Right lobe of liver (tissue), 6 donors: ENCODE measurements around the gene COMT. TPM values are rescaled to one million over a fixed set of nuclear protein-coding genes. Genes with fewer than 3 reads are reported as not detected.

Experiments
- ATAC-seq, 4 donors: fragments of 200-7000 bp; cut with Tn5 transposase; one replicate each; pipeline ENCODE4 v1.9.1; 2020; ENCODE audit warnings: mild to moderate bottlenecking in 4 of 4, moderate library complexity in 4 of 4
- DNase-seq, 3 donors: peaks; one replicate each; pipeline ENCODE4 v3.0.0-alpha.2; 2020
- H3K27ac ChIP-seq, 3 donors: fragments of 200-600 bp; one replicate each; pipeline ENCODE4 v1.8.0; 2022
- H3K27me3 ChIP-seq, 2 donors: fragments of 200-600 bp; one replicate each; pipeline ENCODE4 v1.8.0; 2022
- H3K36me3 ChIP-seq, 4 donors: fragments of 200-600 bp; sonication (generic) in 1 of 4; one replicate each; pipeline versions ENCODE4 v1.5.1 to v1.8.0; 2017 to 2022; ENCODE audit warnings: control low read depth in 1 of 4
- H3K4me1 ChIP-seq, 4 donors: fragments of 200-600 bp; sonication (generic) in 1 of 4; one replicate each; pipeline versions ENCODE4 v1.5.1 to v1.8.0; 2017 to 2022; ENCODE audit warnings: control low read depth in 1 of 4
- H3K4me3 ChIP-seq, 3 donors: fragments of 200-600 bp; one replicate each; pipeline ENCODE4 v1.8.0; 2022
- H3K9me3 ChIP-seq, 4 donors: fragments of 200-600 bp; sonication (generic) in 1 of 4; one replicate each; pipeline versions ENCODE4 v1.5.1 to v1.8.0; 2017 to 2022; ENCODE audit warnings: control low read depth in 1 of 4
- POLR2A ChIP-seq: fragments of 450-650 bp; IDR thresholded peaks from one replicate; pipeline ENCODE4 v1.6.1; 2017; ENCODE audit warnings: antibody characterized with exemption, mild to moderate bottlenecking
- WGBS: methylation state at CpG from one replicate; pipeline ENCODE4 v1.1.6; 2018; ENCODE audit warnings: low coverage, low lambda C conversion rate; ENCODE audit not compliant: insufficient coverage; ENCODE audit errors: missing lambda C conversion rate; 5-methylcytosine and 5-hydroxymethylcytosine counted together
- intact Hi-C, 2 donors: fragments of 100-400 bp; cut with DNase I; formaldehyde crosslinking; loops; one replicate each; pipeline versions ENCODE4 v1.11.2 to v1.14.1; 2022
- total RNA-seq, 6 experiments: library from RNA; depleted of rRNA in 2 of 6; stranded (reverse); fragments of >200 nt in 2 of 6; fragmentation: NEBNext Ultra II Directional in 3 of 6; extraction: Animal tissue kit (Norgen Biotek cat#: 25700) in 3 of 6; gene quantifications; one replicate each; pipeline versions ENCODE4 v1.1.0 to v1.2.4, GENCODE V29; 2016 to 2023
- TF ChIP-seq, protein P1 (sequence below), 4 donors: fragments of 200-600 bp in 3 of 4; fragments of 450-650 bp in 1 of 4; IDR thresholded peaks; one replicate each; pipeline versions ENCODE4 v1.5.1 to v1.8.0; 2016 to 2022; ENCODE audit warnings: antibody characterized with exemption in 4 of 4, mild to moderate bottlenecking in 2 of 4
- donor health status: DM: no; HTN: yes; CAD: no.
- donor health status: DM: no; HTN: no; CAD: no.
- donor health status: DM: no; HTN: no; CAD: no.
- donor health status: DM: no; HTN: yes; CAD: no.
- donor health status: DM: no; HTN: yes; CAD: no.

Gene COMT
- total RNA-seq, 6 experiments from 2014 or later = 144 to 270 (median 200) TPM

DNA sequence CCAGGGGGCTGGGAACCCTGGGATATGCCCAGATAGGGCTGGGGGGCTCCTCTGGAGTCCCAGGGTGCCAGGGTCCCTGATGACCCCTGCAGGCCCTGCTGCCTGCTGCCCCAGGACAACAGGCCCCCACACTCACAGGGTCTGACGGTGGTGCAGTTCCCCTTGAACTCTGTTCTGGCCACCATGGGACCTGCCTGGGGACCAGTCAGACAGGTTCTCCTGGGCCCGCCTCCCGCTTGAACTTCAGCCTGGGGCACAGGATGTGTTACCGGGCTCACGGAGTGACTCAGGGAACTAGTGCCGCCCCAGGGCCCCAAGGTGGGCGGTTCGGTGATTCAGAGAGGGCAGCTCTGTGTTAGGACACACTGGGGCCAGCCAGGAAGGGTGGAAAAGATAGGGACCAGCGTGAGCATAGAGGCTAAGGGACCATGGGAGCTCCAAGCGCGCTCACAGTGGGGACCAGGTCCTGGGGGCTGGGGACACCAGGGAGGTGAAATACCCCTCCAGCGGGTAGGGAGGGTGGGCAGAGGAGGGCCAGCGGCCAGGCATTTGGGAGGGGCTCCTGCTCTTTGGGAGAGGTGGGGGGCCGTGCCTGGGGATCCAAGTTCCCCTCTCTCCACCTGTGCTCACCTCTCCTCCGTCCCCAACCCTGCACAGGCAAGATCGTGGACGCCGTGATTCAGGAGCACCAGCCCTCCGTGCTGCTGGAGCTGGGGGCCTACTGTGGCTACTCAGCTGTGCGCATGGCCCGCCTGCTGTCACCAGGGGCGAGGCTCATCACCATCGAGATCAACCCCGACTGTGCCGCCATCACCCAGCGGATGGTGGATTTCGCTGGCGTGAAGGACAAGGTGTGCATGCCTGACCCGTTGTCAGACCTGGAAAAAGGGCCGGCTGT lies 21.6 kb downstream of the COMT start:
- Histone ChIP-seq H3K9me3 (no peaks in the 10 kb centered on the region), H3K4me3 (peak overlapping the region; percentile 27 to 56 (median 55)), H3K27ac (peak overlapping the region; percentile 77 to 97 (median 82)), H3K4me1 (peaks cover 3 to 46% (median 24%) of the 10 kb centered on the region in 4 donors), H3K36me3 (peaks cover 0 to 22% (median 4%) of the 10 kb centered on the region in 4 donors), H3K27me3 (no peaks in the 10 kb centered on the region)
- TF ChIP-seq, protein P1, sequence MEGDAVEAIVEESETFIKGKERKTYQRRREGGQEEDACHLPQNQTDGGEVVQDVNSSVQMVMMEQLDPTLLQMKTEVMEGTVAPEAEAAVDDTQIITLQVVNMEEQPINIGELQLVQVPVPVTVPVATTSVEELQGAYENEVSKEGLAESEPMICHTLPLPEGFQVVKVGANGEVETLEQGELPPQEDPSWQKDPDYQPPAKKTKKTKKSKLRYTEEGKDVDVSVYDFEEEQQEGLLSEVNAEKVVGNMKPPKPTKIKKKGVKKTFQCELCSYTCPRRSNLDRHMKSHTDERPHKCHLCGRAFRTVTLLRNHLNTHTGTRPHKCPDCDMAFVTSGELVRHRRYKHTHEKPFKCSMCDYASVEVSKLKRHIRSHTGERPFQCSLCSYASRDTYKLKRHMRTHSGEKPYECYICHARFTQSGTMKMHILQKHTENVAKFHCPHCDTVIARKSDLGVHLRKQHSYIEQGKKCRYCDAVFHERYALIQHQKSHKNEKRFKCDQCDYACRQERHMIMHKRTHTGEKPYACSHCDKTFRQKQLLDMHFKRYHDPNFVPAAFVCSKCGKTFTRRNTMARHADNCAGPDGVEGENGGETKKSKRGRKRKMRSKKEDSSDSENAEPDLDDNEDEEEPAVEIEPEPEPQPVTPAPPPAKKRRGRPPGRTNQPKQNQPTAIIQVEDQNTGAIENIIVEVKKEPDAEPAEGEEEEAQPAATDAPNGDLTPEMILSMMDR (IDR thresholded peaks at IDR 0.05) = no peak
- TF ChIP-seq POLR2A = peak; percentile 83
- WGBS = 33% methylated on average over 12 of the region's 30 CpGs
- peak; percentile 48 to 59 (median 52) for ATAC-seq
- intact Hi-C loops = loop anchor here in 1 of 2 donors (10.0 kb wide), 1 partner anchor 132 kb away; no protein-coding TSS in a partner anchor
- DNase-seq = peak; percentile 87 to 92 (median 88)

DNA sequence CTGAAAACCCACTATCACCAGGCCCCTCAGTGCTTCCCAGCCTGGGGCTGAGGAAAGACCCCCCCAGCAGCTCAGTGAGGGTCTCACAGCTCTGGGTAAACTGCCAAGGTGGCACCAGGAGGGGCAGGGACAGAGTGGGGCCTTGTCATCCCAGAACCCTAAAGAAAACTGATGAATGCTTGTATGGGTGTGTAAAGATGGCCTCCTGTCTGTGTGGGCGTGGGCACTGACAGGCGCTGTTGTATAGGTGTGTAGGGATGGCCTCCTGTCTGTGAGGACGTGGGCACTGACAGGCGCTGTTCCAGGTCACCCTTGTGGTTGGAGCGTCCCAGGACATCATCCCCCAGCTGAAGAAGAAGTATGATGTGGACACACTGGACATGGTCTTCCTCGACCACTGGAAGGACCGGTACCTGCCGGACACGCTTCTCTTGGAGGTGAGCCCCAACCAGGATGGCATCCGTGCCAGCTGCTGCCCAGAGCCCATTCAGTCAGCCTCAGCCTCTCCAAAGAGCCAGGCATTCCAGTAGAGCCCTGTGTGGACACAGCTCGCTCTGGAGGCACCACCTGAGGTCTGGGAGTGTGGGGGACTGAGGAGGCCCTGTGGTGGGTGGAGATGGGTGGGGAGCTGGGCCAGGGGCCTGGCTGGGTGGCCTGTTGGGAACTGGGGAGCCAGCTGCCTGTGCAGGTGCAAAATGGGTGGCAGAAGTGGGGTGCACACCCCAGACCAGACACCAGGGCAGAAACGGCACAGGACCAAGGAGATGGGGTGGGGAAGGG lies 22.5 kb downstream of the COMT start:
- no peaks in the 10 kb centered on the region for H3K27me3 ChIP-seq
- H3K36me3 ChIP-seq = peaks cover 0 to 22% (median 4%) of the 10 kb centered on the region in 4 donors
- intact Hi-C loops = loop anchor here in 1 of 2 donors (10.0 kb wide), 1 partner anchor 131 kb away; no protein-coding TSS in a partner anchor
- DNase-seq = peak in 1 of 3 donors; percentile 48
- peak overlapping the region; percentile 77 to 97 (median 82) for H3K27ac ChIP-seq
- no peak for ATAC-seq
- 100% methylated on average over 1 of the region's 12 CpGs for WGBS
- H3K4me3 ChIP-seq = peak overlapping the region in 2 of 3 donors; percentile 55 to 56
- no peaks in the 10 kb centered on the region for H3K9me3 ChIP-seq
- TF ChIP-seq POLR2A = no peak
- TF ChIP-seq, protein P1 (IDR thresholded peaks at IDR 0.05) = no peak
- peaks cover 3 to 55% (median 27%) of the 10 kb centered on the region in 4 donors for H3K4me1 ChIP-seq

DNA sequence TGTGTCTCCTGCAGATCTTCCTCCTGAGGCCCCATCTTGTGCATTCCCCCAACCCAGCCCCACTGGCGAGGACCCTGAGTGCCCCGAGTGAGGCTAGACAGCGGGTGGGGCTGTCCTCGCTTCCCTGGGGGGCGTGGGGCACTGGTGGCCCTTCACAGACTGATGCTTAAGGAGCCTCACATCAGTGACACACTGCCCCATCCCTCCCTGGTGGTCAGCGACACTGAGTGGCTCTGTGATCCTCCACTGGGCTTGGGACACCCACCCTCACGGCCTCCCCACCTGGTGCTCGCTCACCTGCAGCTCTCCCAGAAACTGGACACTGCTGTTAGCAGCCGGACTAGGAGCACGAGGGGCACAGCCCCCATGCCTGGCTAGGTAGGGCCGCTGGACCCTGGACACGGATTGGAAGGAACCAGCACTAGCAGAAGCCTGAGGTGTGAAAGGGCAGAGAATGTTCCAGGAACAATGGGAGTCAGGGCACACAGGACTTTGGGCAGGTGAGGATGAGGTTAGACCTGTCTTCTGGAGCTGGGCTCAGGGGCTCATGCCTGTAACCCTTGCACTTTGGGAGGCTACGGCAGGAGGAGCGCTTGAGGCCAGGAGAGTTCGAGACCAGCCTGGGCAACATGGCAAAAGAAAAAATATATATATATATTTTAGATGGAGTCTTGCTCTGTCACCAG lies 23.3 kb downstream of the COMT start:
- Histone ChIP-seq H3K27ac (no peak overlapping the region), H3K4me1 (peaks cover 3 to 56% (median 28%) of the 10 kb centered on the region in 4 donors), H3K27me3 (no peaks in the 10 kb centered on the region), H3K9me3 (no peaks in the 10 kb centered on the region), H3K4me3 (no peak overlapping the region), H3K36me3 (peaks cover 0 to 22% (median 4%) of the 10 kb centered on the region in 4 donors)
- DNase-seq = no peak
- TF ChIP-seq, protein P1 (IDR thresholded peaks at IDR 0.05) = no peak
- TF ChIP-seq POLR2A = no peak
- no peak for ATAC-seq
- intact Hi-C loops = loop anchor here in 1 of 2 donors (10.0 kb wide), 1 partner anchor 130 kb away; no protein-coding TSS in a partner anchor
- 79% methylated on average over 11 of the region's 15 CpGs for WGBS
